Activated CD4-positive, alpha-beta memory T cell treated with anti-CD3 and anti-CD28 coated beads, Interleukin-2, amount 10 ng/mL, durations not matched to agents 7 days and 5 days (primary cell): Measurements from ENCODE around the gene C14orf39. TPM values are rescaled to one million over a fixed set of nuclear protein-coding genes. Genes with fewer than 3 reads are reported as not detected.
"Not testable (repeated sequence)": the region's sequence is repeated elsewhere in the genome, so short reads cannot be mapped to it uniquely, and the experiment has no call there.

ENCODE experiments used
- CTCF ChIA-PET: fragments of 350-600 bp; sonication (Branson Sonifier 250); formaldehyde crosslinking; loops from one replicate; lab custom pipeline; 2021; ENCODE audit warnings: antibody characterized with exemption, inconsistent platforms; lab: Charles Lee
- POLR2A ChIA-PET: fragments of 350-600 bp; sonication (Branson Sonifier 250); formaldehyde crosslinking; loops from one replicate; lab custom pipeline; 2021; ENCODE audit warnings: antibody characterized with exemption; lab: Charles Lee
- DNase-seq: peaks from one replicate; pipeline ENCODE4 v3.0.0-alpha.2; 2020
- H3K27ac Mint-ChIP-seq: one replicate; pipeline ENCODE4 v1.8.0; 2021; ENCODE audit warnings: mild to moderate bottlenecking, mixed read lengths
- H3K27me3 Mint-ChIP-seq: one replicate; pipeline ENCODE4 v1.8.0; 2021; ENCODE audit warnings: mixed read lengths
- H3K36me3 Mint-ChIP-seq: one replicate; pipeline ENCODE4 v1.8.0; 2021; ENCODE audit warnings: low read depth, mixed read lengths
- H3K4me1 Mint-ChIP-seq: one replicate; pipeline ENCODE4 v1.8.0; 2021; ENCODE audit warnings: mixed read lengths
- H3K4me3 Mint-ChIP-seq: one replicate; pipeline ENCODE4 v1.8.0; 2021; ENCODE audit warnings: mild to moderate bottlenecking, mixed read lengths
- H3K9me3 Mint-ChIP-seq: one replicate; pipeline ENCODE4 v1.8.0; 2021; ENCODE audit warnings: mixed read lengths
- total RNA-seq, 2 experiments: library from RNA; stranded (reverse); gene quantifications; one replicate each; pipeline ENCODE4 v1.2.3, GENCODE V29; 2021

The C14orf39 gene
- total RNA-seq, 2 experiments from 2014 or later, result not detected

GRCh38 chr14:60508363-60508706 is 22.5 kb upstream of the C14orf39 start:
- H3K27ac Mint-ChIP-seq, result no peak overlapping the region
- peaks cover 86% of the 10 kb centered on the region for H3K27me3 Mint-ChIP-seq
- CTCF ChIA-PET, result no interaction called here
- no peaks in the 10 kb centered on the region for H3K9me3 Mint-ChIP-seq
- H3K4me3 Mint-ChIP-seq, result no peak overlapping the region
- peaks cover 8% of the 10 kb centered on the region for H3K4me1 Mint-ChIP-seq
- no peak for DNase-seq
- peaks cover 12% of the 10 kb centered on the region for H3K36me3 Mint-ChIP-seq
- POLR2A ChIA-PET, result no interaction called here

- no peak for DNase-seq
- Mint-ChIP-seq H3K27me3 (peaks cover 85% of the 10 kb centered on the region), H3K4me1 (peaks cover 8% of the 10 kb centered on the region), H3K36me3 (peaks cover 12% of the 10 kb centered on the region), H3K27ac (no peak overlapping the region), H3K9me3 (no peaks in the 10 kb centered on the region), H3K4me3 (no peak overlapping the region)
- ChIA-PET POLR2A (no interaction called here), CTCF (no interaction called here)
Measured at GRCh38 chr14:60506985-60507829, 21.3 kb upstream of the C14orf39 start.

GRCh38 chr14:60506462-60506984 is 20.7 kb upstream of the C14orf39 start:
- Mint-ChIP-seq H3K9me3 (no peaks in the 10 kb centered on the region), H3K27me3 (peaks cover 85% of the 10 kb centered on the region), H3K36me3 (peaks cover 12% of the 10 kb centered on the region), H3K4me3 (peak overlapping the region; percentile 7), H3K4me1 (peaks cover 8% of the 10 kb centered on the region), H3K27ac (no peak overlapping the region)
- POLR2A ChIA-PET, result no interaction called here
- CTCF ChIA-PET, result interaction anchor here (0.9 kb wide), 1 partner anchor 175 kb away, joined by 3 read pairs; no protein-coding TSS in a partner anchor
- DNase-seq, result no peak

GRCh38 chr14:60506010-60506409 is 20.1 kb upstream of the C14orf39 start:
- POLR2A ChIA-PET, result no interaction called here

GRCh38 chr14:60505448-60505847 is 19.6 kb upstream of the C14orf39 start:
- CTCF ChIA-PET, result interaction anchor here (1.2 to 1.4 kb wide), 2 partner anchors 12 to 174 kb away, joined by 3 to 4 read pairs; no protein-coding TSS in a partner anchor
- Mint-ChIP-seq H3K27ac (no peak overlapping the region), H3K9me3 (no peaks in the 10 kb centered on the region), H3K4me3 (no peak overlapping the region), H3K36me3 (peaks cover 12% of the 10 kb centered on the region), H3K27me3 (peaks cover 84% of the 10 kb centered on the region), H3K4me1 (peaks cover 6% of the 10 kb centered on the region)
- no peak for DNase-seq
- POLR2A ChIA-PET, result no interaction called here

More at GRCh38 chr14:60506010-60506409, 20.1 kb upstream of the C14orf39 start:
- H3K9me3 Mint-ChIP-seq, result no peaks in the 10 kb centered on the region
- H3K4me3 Mint-ChIP-seq, result no peak overlapping the region
- H3K36me3 Mint-ChIP-seq, result peaks cover 12% of the 10 kb centered on the region
- peaks cover 6% of the 10 kb centered on the region for H3K4me1 Mint-ChIP-seq
- peaks cover 85% of the 10 kb centered on the region for H3K27me3 Mint-ChIP-seq
- no peak for DNase-seq
- CTCF ChIA-PET, result interaction anchor here (0.9 kb wide), 1 partner anchor 175 kb away, joined by 3 read pairs; no protein-coding TSS in a partner anchor
- no peak overlapping the region for H3K27ac Mint-ChIP-seq

- CTCF ChIA-PET, result no interaction called here
- Mint-ChIP-seq H3K27me3 (peaks cover 58% of the 10 kb centered on the region), H3K4me3 (no peak overlapping the region)
Measured at GRCh38 chr14:60502541-60502940, 16.7 kb upstream of the C14orf39 start.

GRCh38 chr14:60495946-60496345 is 10.1 kb upstream of the C14orf39 start:
- CTCF ChIA-PET, result no interaction called here
- POLR2A ChIA-PET, result interaction anchor here (0.6 kb wide), 1 partner anchor 1701 kb away, joined by 3 read pairs; no protein-coding TSS in a partner anchor
- Mint-ChIP-seq H3K4me1 (no peaks in the 10 kb centered on the region), H3K9me3 (no peaks in the 10 kb centered on the region), H3K36me3 (no peaks in the 10 kb centered on the region), H3K27ac (no peak overlapping the region), H3K4me3 (no peak overlapping the region), H3K27me3 (peaks cover 7% of the 10 kb centered on the region)
- no peak for DNase-seq

More at GRCh38 chr14:60502541-60502940, 16.7 kb upstream of the C14orf39 start:
- Mint-ChIP-seq H3K9me3 (no peaks in the 10 kb centered on the region), H3K36me3 (peaks cover under 1% of the 10 kb centered on the region), H3K4me1 (no peaks in the 10 kb centered on the region), H3K27ac (no peak overlapping the region)
- POLR2A ChIA-PET, result no interaction called here
- DNase-seq, result no peak

GRCh38 chr14:60490270-60490669 is 4.4 kb upstream of the C14orf39 start:
- DNase-seq, result no peak
- Mint-ChIP-seq H3K4me3 (no peak overlapping the region), H3K9me3 (no peaks in the 10 kb centered on the region), H3K27ac (no peak overlapping the region), H3K27me3 (peaks cover 9% of the 10 kb centered on the region), H3K4me1 (no peaks in the 10 kb centered on the region), H3K36me3 (no peaks in the 10 kb centered on the region)
- POLR2A ChIA-PET, result no interaction called here
- CTCF ChIA-PET, result interaction anchor here (0.6 kb wide), 1 partner anchor 24 kb away, joined by 3 read pairs; no protein-coding TSS in a partner anchor

GRCh38 chr14:60488175-60488574 is 2.3 kb upstream of the C14orf39 start:
- POLR2A ChIA-PET, result no interaction called here
- Mint-ChIP-seq H3K27me3 (peaks cover 19% of the 10 kb centered on the region), H3K4me3 (no peak overlapping the region), H3K36me3 (no peaks in the 10 kb centered on the region), H3K4me1 (no peaks in the 10 kb centered on the region), H3K9me3 (no peaks in the 10 kb centered on the region), H3K27ac (no peak overlapping the region)
- CTCF ChIA-PET, result no interaction called here
- no peak for DNase-seq

GRCh38 chr14:60487211-60487610 is 1.3 kb upstream of the C14orf39 start:
- Mint-ChIP-seq H3K4me3 (no peak overlapping the region), H3K27me3 (peaks cover 19% of the 10 kb centered on the region), H3K4me1 (no peaks in the 10 kb centered on the region), H3K36me3 (no peaks in the 10 kb centered on the region), H3K9me3 (no peaks in the 10 kb centered on the region), H3K27ac (no peak overlapping the region)
- no peak for DNase-seq
- CTCF ChIA-PET, result interaction anchor here (0.6 kb wide), 1 partner anchor 213 kb away, joined by 3 read pairs; no protein-coding TSS in a partner anchor
- POLR2A ChIA-PET, result no interaction called here

- ChIA-PET CTCF (no interaction called here), POLR2A (no interaction called here)
- H3K27ac Mint-ChIP-seq, result no peak overlapping the region
- H3K4me1 Mint-ChIP-seq, result no peaks in the 10 kb centered on the region
- H3K4me3 Mint-ChIP-seq, result no peak overlapping the region
- H3K9me3 Mint-ChIP-seq, result no peaks in the 10 kb centered on the region
- H3K27me3 Mint-ChIP-seq, result peaks cover 21% of the 10 kb centered on the region
- DNase-seq, result no peak
- no peaks in the 10 kb centered on the region for H3K36me3 Mint-ChIP-seq
Measured at GRCh38 chr14:60485057-60485597, 736 bp downstream of the C14orf39 start.

- ChIA-PET CTCF (interaction anchor here (1.1 kb wide), 1 partner anchor 152 kb away, joined by 4 read pairs; no protein-coding TSS in a partner anchor), POLR2A (no interaction called here)
- Mint-ChIP-seq H3K4me3 (no peak overlapping the region), H3K27ac (no peak overlapping the region), H3K4me1 (no peaks in the 10 kb centered on the region), H3K27me3 (peaks cover 21% of the 10 kb centered on the region), H3K36me3 (no peaks in the 10 kb centered on the region), H3K9me3 (no peaks in the 10 kb centered on the region)
- no peak for DNase-seq
Measured at GRCh38 chr14:60482743-60483142, 3.1 kb downstream of the C14orf39 start.

- DNase-seq, H3K4me3 Mint-ChIP-seq, POLR2A ChIA-PET, H3K9me3 Mint-ChIP-seq, H3K4me1 Mint-ChIP-seq, H3K36me3 Mint-ChIP-seq, CTCF ChIA-PET, H3K27ac Mint-ChIP-seq: not testable (repeated sequence)
- peaks cover 12% of the 10 kb centered on the region for H3K27me3 Mint-ChIP-seq
Measured at GRCh38 chr14:60480248-60480647, 5.6 kb downstream of the C14orf39 start.
